ENCODE measurements around the gene CDH9.

CDH9 gene

GRCh38 chr5:27038476-27038875, at the start of gene CDH9:
Gene CDH9, minus strand, starts transcription at chr5:27038586. Its CDS starts 50,253 bp downstream, at chr5:26988333.
- Mint-ChIP-seq H3K36me3 (no peaks in the 10 kb centered on the region), H3K27me3 (no peaks in the 10 kb centered on the region), H3K9me3 (peaks cover 6% of the 10 kb centered on the region), H3K4me3 (no peak within 1 kb of the TSS), H3K4me1 (no peaks in the 10 kb centered on the region), H3K27ac (no peak within 1 kb of the TSS)
- ATAC-seq: no peak

GRCh38 chr5:27087747-27088146, 49.4 kb upstream of the CDH9 start:
- ATAC-seq: no peak
- Mint-ChIP-seq H3K9me3 (peaks cover 2% of the 10 kb centered on the region), H3K36me3 (no peaks in the 10 kb centered on the region), H3K4me3 (no peak overlapping the region), H3K27ac (no peak overlapping the region), H3K27me3 (no peaks in the 10 kb centered on the region), H3K4me1 (no peaks in the 10 kb centered on the region)

- Mint-ChIP-seq H3K9me3 (peaks cover 2% of the 10 kb centered on the region), H3K4me1 (no peaks in the 10 kb centered on the region), H3K27me3 (no peaks in the 10 kb centered on the region), H3K36me3 (no peaks in the 10 kb centered on the region), H3K4me3 (no peak overlapping the region), H3K27ac (no peak overlapping the region)
- no peak for ATAC-seq
Measured at GRCh38 chr5:27083449-27084415, 45.3 kb upstream of the CDH9 start.

GRCh38 chr5:27080147-27080546, 41.8 kb upstream of the CDH9 start:
- H3K4me3 Mint-ChIP-seq: no peak overlapping the region

GRCh38 chr5:27062451-27062850, 24.1 kb upstream of the CDH9 start:
- Mint-ChIP-seq H3K4me1 (no peaks in the 10 kb centered on the region), H3K27ac (no peak overlapping the region), H3K36me3 (no peaks in the 10 kb centered on the region), H3K27me3 (no peaks in the 10 kb centered on the region), H3K9me3 (peaks cover 2% of the 10 kb centered on the region), H3K4me3 (no peak overlapping the region)
- no peak for ATAC-seq

More at GRCh38 chr5:27080147-27080546, 41.8 kb upstream of the CDH9 start:
- Mint-ChIP-seq H3K9me3 (peaks cover 2% of the 10 kb centered on the region), H3K27ac (no peak overlapping the region), H3K36me3 (no peaks in the 10 kb centered on the region), H3K4me1 (no peaks in the 10 kb centered on the region), H3K27me3 (no peaks in the 10 kb centered on the region)
- ATAC-seq: no peak

- no peak for ATAC-seq
- H3K27ac Mint-ChIP-seq: no peak overlapping the region
Measured at GRCh38 chr5:27048510-27048909, 10.1 kb upstream of the CDH9 start.

GRCh38 chr5:27041372-27041771, 3.0 kb upstream of the CDH9 start:
- no peaks in the 10 kb centered on the region for H3K36me3 Mint-ChIP-seq
- no peaks in the 10 kb centered on the region for H3K4me1 Mint-ChIP-seq
- peaks cover 5% of the 10 kb centered on the region for H3K9me3 Mint-ChIP-seq
- H3K27ac Mint-ChIP-seq: no peak overlapping the region
- no peak overlapping the region for H3K4me3 Mint-ChIP-seq
- no peaks in the 10 kb centered on the region for H3K27me3 Mint-ChIP-seq
- ATAC-seq: no peak

More at GRCh38 chr5:27048510-27048909, 10.1 kb upstream of the CDH9 start:
- Mint-ChIP-seq H3K4me3 (no peak overlapping the region), H3K4me1 (no peaks in the 10 kb centered on the region), H3K36me3 (no peaks in the 10 kb centered on the region), H3K9me3 (peaks cover 6% of the 10 kb centered on the region), H3K27me3 (no peaks in the 10 kb centered on the region)

- no peaks in the 10 kb centered on the region for H3K4me1 Mint-ChIP-seq
- H3K27me3 Mint-ChIP-seq: no peaks in the 10 kb centered on the region
- H3K27ac Mint-ChIP-seq: no peak overlapping the region
- no peak for ATAC-seq
- H3K36me3 Mint-ChIP-seq: no peaks in the 10 kb centered on the region
- H3K9me3 Mint-ChIP-seq: peaks cover 6% of the 10 kb centered on the region
- H3K4me3 Mint-ChIP-seq: no peak overlapping the region
Measured at GRCh38 chr5:27034565-27034964, 3.8 kb downstream of the CDH9 start.

GRCh38 chr5:27026801-27027200, 11.6 kb downstream of the CDH9 start:
- ATAC-seq: no peak
- Mint-ChIP-seq H3K9me3 (no peaks in the 10 kb centered on the region), H3K4me1 (no peaks in the 10 kb centered on the region), H3K27me3 (no peaks in the 10 kb centered on the region), H3K27ac (no peak overlapping the region), H3K36me3 (no peaks in the 10 kb centered on the region), H3K4me3 (no peak overlapping the region)

- Mint-ChIP-seq H3K4me1 (no peaks in the 10 kb centered on the region), H3K9me3 (no peaks in the 10 kb centered on the region), H3K36me3 (no peaks in the 10 kb centered on the region), H3K27ac (no peak overlapping the region), H3K4me3 (no peak overlapping the region), H3K27me3 (no peaks in the 10 kb centered on the region)
- ATAC-seq: no peak
Measured at GRCh38 chr5:27026063-27026462, 12.3 kb downstream of the CDH9 start.

- H3K9me3 Mint-ChIP-seq: no peaks in the 10 kb centered on the region
- no peak overlapping the region for H3K27ac Mint-ChIP-seq
- H3K4me3 Mint-ChIP-seq: no peak overlapping the region
- no peaks in the 10 kb centered on the region for H3K4me1 Mint-ChIP-seq
- ATAC-seq: no peak
- no peaks in the 10 kb centered on the region for H3K27me3 Mint-ChIP-seq
- H3K36me3 Mint-ChIP-seq: no peaks in the 10 kb centered on the region
Measured at GRCh38 chr5:27021471-27021870, 16.9 kb downstream of the CDH9 start.

- no peak for ATAC-seq
- Mint-ChIP-seq H3K9me3 (no peaks in the 10 kb centered on the region), H3K27me3 (no peaks in the 10 kb centered on the region), H3K4me1 (no peaks in the 10 kb centered on the region), H3K27ac (no peak overlapping the region), H3K36me3 (no peaks in the 10 kb centered on the region), H3K4me3 (no peak overlapping the region)
Measured at GRCh38 chr5:27020973-27021372, 17.4 kb downstream of the CDH9 start.

GRCh38 chr5:27015758-27016157, 22.6 kb downstream of the CDH9 start:
- H3K36me3 Mint-ChIP-seq: no peaks in the 10 kb centered on the region
- no peak overlapping the region for H3K4me3 Mint-ChIP-seq
- ATAC-seq: no peak
- no peak overlapping the region for H3K27ac Mint-ChIP-seq
- no peaks in the 10 kb centered on the region for H3K27me3 Mint-ChIP-seq
- H3K9me3 Mint-ChIP-seq: peaks cover 3% of the 10 kb centered on the region
- no peaks in the 10 kb centered on the region for H3K4me1 Mint-ChIP-seq

- ATAC-seq: no peak
- Mint-ChIP-seq H3K4me1 (no peaks in the 10 kb centered on the region), H3K27me3 (no peaks in the 10 kb centered on the region)
Measured at GRCh38 chr5:27011274-27011673, 27.1 kb downstream of the CDH9 start.

GRCh38 chr5:27010646-27011045, 27.7 kb downstream of the CDH9 start:
- no peaks in the 10 kb centered on the region for H3K27me3 Mint-ChIP-seq
- H3K27ac Mint-ChIP-seq: no peak overlapping the region

More at GRCh38 chr5:27011274-27011673, 27.1 kb downstream of the CDH9 start:
- H3K36me3 Mint-ChIP-seq: no peaks in the 10 kb centered on the region
- peaks cover 6% of the 10 kb centered on the region for H3K9me3 Mint-ChIP-seq
- no peak overlapping the region for H3K27ac Mint-ChIP-seq
- H3K4me3 Mint-ChIP-seq: no peak overlapping the region

GRCh38 chr5:27009540-27009915, 28.9 kb downstream of the CDH9 start:
- ATAC-seq: no peak
- H3K36me3 Mint-ChIP-seq: no peaks in the 10 kb centered on the region
- peaks cover 6% of the 10 kb centered on the region for H3K9me3 Mint-ChIP-seq
- no peaks in the 10 kb centered on the region for H3K27me3 Mint-ChIP-seq
- no peak overlapping the region for H3K4me3 Mint-ChIP-seq
- no peaks in the 10 kb centered on the region for H3K4me1 Mint-ChIP-seq
- H3K27ac Mint-ChIP-seq: no peak overlapping the region

More at GRCh38 chr5:27010646-27011045, 27.7 kb downstream of the CDH9 start:
- Mint-ChIP-seq H3K4me1 (no peaks in the 10 kb centered on the region), H3K36me3 (no peaks in the 10 kb centered on the region), H3K9me3 (peaks cover 6% of the 10 kb centered on the region), H3K4me3 (no peak overlapping the region)
- no peak for ATAC-seq

Data from stimulated activated memory B cell treated with anti-CD40 and anti-IgM and Interleukin-4, amounts not matched to agents 10 μg/mL and 1 μg/mL and 100 μg/mL, for 72 hours (primary cell).